C4-2B (cell line): Measurements from ENCODE around the gene SCAF8.

Experiments
- ZFX ChIP-seq: fragments of 450-650 bp; IDR thresholded peaks from 2 replicates; pipeline ENCODE4 v1.6.1; 2017
- TF ChIP-seq, protein P1 (sequence below): fragments of 450-650 bp; conservative IDR thresholded peaks from 2 replicates; pipeline ENCODE4 v1.5.1; 2017; ENCODE audit warnings: mild to moderate bottlenecking

DNA sequence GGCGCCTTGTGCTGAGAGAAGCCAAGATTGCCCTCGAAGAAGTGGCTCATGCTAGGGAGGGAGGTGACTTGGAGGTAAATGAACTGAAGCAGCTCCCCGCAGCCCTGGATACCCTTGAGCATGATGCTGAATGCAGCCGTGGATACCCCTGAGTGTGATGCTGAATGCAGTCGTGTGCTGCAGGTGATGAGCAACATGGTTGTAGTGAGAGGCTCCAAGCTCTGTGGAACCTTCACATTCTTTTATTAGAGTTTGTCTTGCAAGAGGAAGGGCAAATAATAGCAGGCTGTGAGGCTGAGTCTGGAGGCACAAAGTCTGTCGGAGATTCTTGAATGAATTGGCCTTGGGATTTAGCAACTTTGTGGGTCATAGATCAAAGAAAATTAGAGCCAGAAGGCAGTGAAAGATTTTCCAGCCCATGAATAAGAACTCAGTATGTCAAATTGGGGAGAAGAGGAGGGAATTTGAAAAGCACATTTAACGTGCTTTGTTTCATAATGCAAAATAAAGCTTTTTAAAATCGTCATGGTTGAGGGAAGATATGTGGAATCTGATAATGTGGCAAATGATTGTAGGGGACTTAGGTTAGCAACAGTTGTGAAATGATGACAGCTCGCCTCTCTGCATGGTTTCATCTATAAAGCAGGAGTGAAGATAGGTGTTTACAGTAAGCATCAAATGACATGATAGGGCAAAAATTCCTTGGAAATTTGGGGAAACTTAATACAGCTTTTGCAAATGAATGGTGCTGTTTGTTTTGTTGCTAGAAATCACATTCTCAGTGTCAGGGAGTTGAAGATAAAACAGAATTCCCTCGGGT, 141.8 kb downstream of the SCAF8 start:
- TF ChIP-seq, protein P1, sequence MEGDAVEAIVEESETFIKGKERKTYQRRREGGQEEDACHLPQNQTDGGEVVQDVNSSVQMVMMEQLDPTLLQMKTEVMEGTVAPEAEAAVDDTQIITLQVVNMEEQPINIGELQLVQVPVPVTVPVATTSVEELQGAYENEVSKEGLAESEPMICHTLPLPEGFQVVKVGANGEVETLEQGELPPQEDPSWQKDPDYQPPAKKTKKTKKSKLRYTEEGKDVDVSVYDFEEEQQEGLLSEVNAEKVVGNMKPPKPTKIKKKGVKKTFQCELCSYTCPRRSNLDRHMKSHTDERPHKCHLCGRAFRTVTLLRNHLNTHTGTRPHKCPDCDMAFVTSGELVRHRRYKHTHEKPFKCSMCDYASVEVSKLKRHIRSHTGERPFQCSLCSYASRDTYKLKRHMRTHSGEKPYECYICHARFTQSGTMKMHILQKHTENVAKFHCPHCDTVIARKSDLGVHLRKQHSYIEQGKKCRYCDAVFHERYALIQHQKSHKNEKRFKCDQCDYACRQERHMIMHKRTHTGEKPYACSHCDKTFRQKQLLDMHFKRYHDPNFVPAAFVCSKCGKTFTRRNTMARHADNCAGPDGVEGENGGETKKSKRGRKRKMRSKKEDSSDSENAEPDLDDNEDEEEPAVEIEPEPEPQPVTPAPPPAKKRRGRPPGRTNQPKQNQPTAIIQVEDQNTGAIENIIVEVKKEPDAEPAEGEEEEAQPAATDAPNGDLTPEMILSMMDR: no peak
- TF ChIP-seq ZFX: no peak
